ENCODE data around the gene NLRC5.

Gene NLRC5

GRCh38 chr16:57110937-57111336 lies 121.6 kb downstream of the NLRC5 start:
- Histone ChIP-seq H2AFZ (no peak overlapping the region), H3K27me3 (ENCODE audit: control insufficient read depth, insufficient read depth, low read length) (no peaks in the 10 kb centered on the region), H3K9me3 (ENCODE audit: control insufficient read depth, low read length) (no peaks in the 10 kb centered on the region), H3K9ac (no peak overlapping the region), H3K36me3 (ENCODE audit: control insufficient read depth, insufficient read depth, low read length) (no peaks in the 10 kb centered on the region), H3K4me3 (ENCODE audit: low read depth, low read length) (no peak overlapping the region), H3K79me2 (no peaks in the 10 kb centered on the region), H3K4me1 (no peaks in the 10 kb centered on the region), H3K27ac (no peak overlapping the region), H3K4me2 (ENCODE audit: low read length) (no peak overlapping the region)
- no peak for TF ChIP-seq CTCF (IDR thresholded peaks at IDR 0.05)

GRCh38 chr16:57111420-57111819 lies 122.1 kb downstream of the NLRC5 start:
- Histone ChIP-seq H3K4me1 (no peaks in the 10 kb centered on the region), H3K9ac (no peak overlapping the region), H3K79me2 (no peaks in the 10 kb centered on the region), H3K36me3 (ENCODE audit: control insufficient read depth, insufficient read depth, low read length) (no peaks in the 10 kb centered on the region), H2AFZ (no peak overlapping the region), H3K4me2 (ENCODE audit: low read length) (no peak overlapping the region), H3K27ac (no peak overlapping the region), H3K9me3 (ENCODE audit: control insufficient read depth, low read length) (no peaks in the 10 kb centered on the region), H3K4me3 (ENCODE audit: low read depth, low read length) (no peak overlapping the region), H3K27me3 (ENCODE audit: control insufficient read depth, insufficient read depth, low read length) (no peaks in the 10 kb centered on the region)
- TF ChIP-seq CTCF (IDR thresholded peaks at IDR 0.05): no peak

- Histone ChIP-seq H3K27me3 (ENCODE audit: control insufficient read depth, insufficient read depth, low read length) (no peaks in the 10 kb centered on the region), H3K4me2 (ENCODE audit: low read length) (no peak overlapping the region), H3K4me3 (ENCODE audit: low read depth, low read length) (no peak overlapping the region), H3K4me1 (no peaks in the 10 kb centered on the region), H2AFZ (no peak overlapping the region), H3K9me3 (ENCODE audit: control insufficient read depth, low read length) (no peaks in the 10 kb centered on the region), H3K9ac (no peak overlapping the region), H3K36me3 (ENCODE audit: control insufficient read depth, insufficient read depth, low read length) (no peaks in the 10 kb centered on the region), H3K79me2 (no peaks in the 10 kb centered on the region), H3K27ac (no peak overlapping the region)
- no peak for TF ChIP-seq CTCF (IDR thresholded peaks at IDR 0.05)
Measured at GRCh38 chr16:57112403-57113041, 123.2 kb downstream of the NLRC5 start.

GRCh38 chr16:57113042-57113453 lies 123.7 kb downstream of the NLRC5 start:
- Histone ChIP-seq H3K4me3 (ENCODE audit: low read depth, low read length) (no peak overlapping the region), H3K4me2 (ENCODE audit: low read length) (no peak overlapping the region), H3K9me3 (ENCODE audit: control insufficient read depth, low read length) (no peaks in the 10 kb centered on the region), H3K36me3 (ENCODE audit: control insufficient read depth, insufficient read depth, low read length) (no peaks in the 10 kb centered on the region), H3K79me2 (no peaks in the 10 kb centered on the region), H3K27me3 (ENCODE audit: control insufficient read depth, insufficient read depth, low read length) (no peaks in the 10 kb centered on the region), H3K27ac (no peak overlapping the region), H2AFZ (no peak overlapping the region), H3K9ac (no peak overlapping the region), H3K4me1 (no peaks in the 10 kb centered on the region)
- no peak for TF ChIP-seq CTCF (IDR thresholded peaks at IDR 0.05)

- no peaks in the 10 kb centered on the region for H3K27me3 ChIP-seq (ENCODE audit: control insufficient read depth, insufficient read depth, low read length)
- no peaks in the 10 kb centered on the region for H3K79me2 ChIP-seq
- TF ChIP-seq CTCF (IDR thresholded peaks at IDR 0.05): no peak
- no peak overlapping the region for H3K27ac ChIP-seq
- no peak overlapping the region for H3K4me2 ChIP-seq (ENCODE audit: low read length)
- no peak overlapping the region for H3K9ac ChIP-seq
- H3K9me3 ChIP-seq (ENCODE audit: control insufficient read depth, low read length): no peaks in the 10 kb centered on the region
- no peak overlapping the region for H3K4me3 ChIP-seq (ENCODE audit: low read depth, low read length)
- no peak overlapping the region for H2AFZ ChIP-seq
- H3K36me3 ChIP-seq (ENCODE audit: control insufficient read depth, insufficient read depth, low read length): no peaks in the 10 kb centered on the region
- H3K4me1 ChIP-seq: no peaks in the 10 kb centered on the region
Measured at GRCh38 chr16:57113664-57114063, 124.3 kb downstream of the NLRC5 start.
